Measurements from ENCODE around the gene PPM1K.

DNA sequence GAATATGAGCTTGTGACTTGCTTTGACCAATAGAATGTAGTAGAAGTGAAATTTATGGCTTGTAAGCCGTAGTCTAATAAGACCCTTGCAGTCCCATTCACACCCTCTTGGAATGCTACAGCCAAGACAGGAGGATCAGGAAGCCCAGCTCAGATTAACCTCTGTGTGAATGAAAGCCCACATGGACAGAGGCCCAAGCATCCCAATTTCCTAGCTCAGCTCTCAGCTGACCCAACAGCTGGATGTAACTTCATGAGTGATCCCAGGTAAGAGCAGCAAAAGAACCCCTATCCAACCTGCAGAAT lies 12.8 kb upstream of the PPM1K start:
- TF ChIP-seq, protein P1, sequence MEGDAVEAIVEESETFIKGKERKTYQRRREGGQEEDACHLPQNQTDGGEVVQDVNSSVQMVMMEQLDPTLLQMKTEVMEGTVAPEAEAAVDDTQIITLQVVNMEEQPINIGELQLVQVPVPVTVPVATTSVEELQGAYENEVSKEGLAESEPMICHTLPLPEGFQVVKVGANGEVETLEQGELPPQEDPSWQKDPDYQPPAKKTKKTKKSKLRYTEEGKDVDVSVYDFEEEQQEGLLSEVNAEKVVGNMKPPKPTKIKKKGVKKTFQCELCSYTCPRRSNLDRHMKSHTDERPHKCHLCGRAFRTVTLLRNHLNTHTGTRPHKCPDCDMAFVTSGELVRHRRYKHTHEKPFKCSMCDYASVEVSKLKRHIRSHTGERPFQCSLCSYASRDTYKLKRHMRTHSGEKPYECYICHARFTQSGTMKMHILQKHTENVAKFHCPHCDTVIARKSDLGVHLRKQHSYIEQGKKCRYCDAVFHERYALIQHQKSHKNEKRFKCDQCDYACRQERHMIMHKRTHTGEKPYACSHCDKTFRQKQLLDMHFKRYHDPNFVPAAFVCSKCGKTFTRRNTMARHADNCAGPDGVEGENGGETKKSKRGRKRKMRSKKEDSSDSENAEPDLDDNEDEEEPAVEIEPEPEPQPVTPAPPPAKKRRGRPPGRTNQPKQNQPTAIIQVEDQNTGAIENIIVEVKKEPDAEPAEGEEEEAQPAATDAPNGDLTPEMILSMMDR (conservative IDR thresholded peaks at IDR 0.05; ENCODE audit: low read length) = no peak
- no peak for TF ChIP-seq EZH2phosphoT487 (IDR thresholded peaks at IDR 0.05; ENCODE audit: borderline replicate concordance, low read depth, low read length)
